ENCODE data around the gene GNAT2. TPM values are rescaled to one million over a fixed set of nuclear protein-coding genes. Genes with fewer than 3 reads are reported as not detected.

The GNAT2 gene
- total and polyA plus RNA-seq, 3 donors from 2014 or later = 2.8 to 4.1 (median 3.0) TPM

DNA sequence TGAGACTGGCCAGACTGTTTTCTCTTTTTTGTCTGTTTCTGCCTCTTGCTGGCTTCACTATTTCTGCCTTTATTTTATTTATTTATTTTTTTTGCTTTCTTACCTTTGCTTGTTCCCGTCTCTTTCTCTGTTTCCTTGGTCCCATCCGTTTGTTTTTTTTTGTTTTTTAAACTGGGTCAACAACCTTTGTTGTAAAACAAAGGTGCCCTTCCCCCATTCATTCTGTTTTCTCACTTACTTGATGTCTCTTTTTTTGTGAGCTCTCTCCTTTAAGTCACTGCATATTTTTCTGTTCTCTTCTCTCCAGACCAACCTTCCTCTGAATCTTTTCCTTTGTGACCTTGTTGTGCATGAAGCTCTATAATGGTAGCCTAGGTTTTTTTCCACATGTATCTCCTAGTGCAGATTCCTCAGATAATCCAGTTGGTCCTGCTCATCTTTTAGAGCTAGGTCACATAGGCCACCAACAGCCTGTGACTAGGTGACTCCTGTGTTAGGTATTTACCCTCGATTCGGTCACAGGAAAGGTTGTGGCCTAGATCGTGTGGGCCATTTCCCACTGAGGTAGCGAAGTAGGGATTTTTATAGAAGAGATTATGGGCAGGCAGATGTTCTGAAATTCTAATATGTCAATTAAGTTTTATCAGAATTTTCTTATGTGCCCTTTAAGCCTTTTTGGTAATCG is 55.1 kb downstream of the GNAT2 start:
- intact Hi-C loops (cut with DNase I; ENCODE audit: low total_unique reads) = no loop called here
- Histone ChIP-seq H3K27me3 (no peaks in the 10 kb centered on the region), H3K27ac (no peak overlapping the region), H3K36me3 (ENCODE audit: low read depth, missing control alignments) (no peaks in the 10 kb centered on the region), H3K9me3 (no peaks in the 10 kb centered on the region), H3K4me3 (no peak overlapping the region), H3K4me1 (peaks cover 4% of the 10 kb centered on the region)
- DNase-seq = no peak
- TF ChIP-seq, protein P1, sequence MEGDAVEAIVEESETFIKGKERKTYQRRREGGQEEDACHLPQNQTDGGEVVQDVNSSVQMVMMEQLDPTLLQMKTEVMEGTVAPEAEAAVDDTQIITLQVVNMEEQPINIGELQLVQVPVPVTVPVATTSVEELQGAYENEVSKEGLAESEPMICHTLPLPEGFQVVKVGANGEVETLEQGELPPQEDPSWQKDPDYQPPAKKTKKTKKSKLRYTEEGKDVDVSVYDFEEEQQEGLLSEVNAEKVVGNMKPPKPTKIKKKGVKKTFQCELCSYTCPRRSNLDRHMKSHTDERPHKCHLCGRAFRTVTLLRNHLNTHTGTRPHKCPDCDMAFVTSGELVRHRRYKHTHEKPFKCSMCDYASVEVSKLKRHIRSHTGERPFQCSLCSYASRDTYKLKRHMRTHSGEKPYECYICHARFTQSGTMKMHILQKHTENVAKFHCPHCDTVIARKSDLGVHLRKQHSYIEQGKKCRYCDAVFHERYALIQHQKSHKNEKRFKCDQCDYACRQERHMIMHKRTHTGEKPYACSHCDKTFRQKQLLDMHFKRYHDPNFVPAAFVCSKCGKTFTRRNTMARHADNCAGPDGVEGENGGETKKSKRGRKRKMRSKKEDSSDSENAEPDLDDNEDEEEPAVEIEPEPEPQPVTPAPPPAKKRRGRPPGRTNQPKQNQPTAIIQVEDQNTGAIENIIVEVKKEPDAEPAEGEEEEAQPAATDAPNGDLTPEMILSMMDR (IDR thresholded peaks at IDR 0.05) = no peak
- no peak for TF ChIP-seq POLR2A (IDR thresholded peaks at IDR 0.05)
- 84 to 86% methylated on average over 7 of the region's 7 CpGs for WGBS, 2 donors

DNA sequence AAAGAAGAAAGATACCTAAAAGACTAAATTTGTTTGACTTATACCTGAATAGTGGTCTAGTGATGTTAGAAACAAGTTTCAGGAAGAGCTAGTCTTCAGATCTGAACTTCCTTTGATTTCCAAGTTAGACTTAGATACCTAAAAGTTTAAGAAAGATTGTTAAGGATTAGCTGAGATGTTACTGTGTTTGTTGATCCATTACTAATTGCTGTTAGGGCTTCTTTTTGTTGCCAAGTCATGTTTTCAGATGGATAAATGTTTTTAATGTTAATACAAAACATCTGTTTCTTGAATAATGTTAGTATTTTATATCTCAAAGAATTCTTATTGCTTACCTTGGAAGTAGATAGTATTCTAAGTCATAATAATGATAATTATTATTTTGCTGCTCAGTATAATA is 59.4 kb downstream of the GNAT2 start:
- no peak for DNase-seq
- Histone ChIP-seq H3K36me3 (ENCODE audit: low read depth, missing control alignments) (no peaks in the 10 kb centered on the region), H3K4me1 (peaks cover 4% of the 10 kb centered on the region), H3K9me3 (no peaks in the 10 kb centered on the region), H3K4me3 (no peak overlapping the region), H3K27me3 (no peaks in the 10 kb centered on the region), H3K27ac (no peak overlapping the region)
- TF ChIP-seq, protein P1 (IDR thresholded peaks at IDR 0.05) = no peak
- TF ChIP-seq POLR2A (IDR thresholded peaks at IDR 0.05) = no peak
- intact Hi-C loops (cut with DNase I; ENCODE audit: low total_unique reads) = no loop called here

- no peak for DNase-seq
- H3K27ac ChIP-seq = no peak overlapping the region
- H3K4me3 ChIP-seq = no peak overlapping the region
- 91% methylated on average over 5 of the region's 5 CpGs for WGBS, 2 donors
- H3K27me3 ChIP-seq = no peaks in the 10 kb centered on the region
- H3K4me1 ChIP-seq = peaks cover 4% of the 10 kb centered on the region
- intact Hi-C loops (cut with DNase I; ENCODE audit: low total_unique reads) = no loop called here
- H3K36me3 ChIP-seq (ENCODE audit: low read depth, missing control alignments) = no peaks in the 10 kb centered on the region
- TF ChIP-seq POLR2A (IDR thresholded peaks at IDR 0.05) = no peak
- TF ChIP-seq, protein P1 (IDR thresholded peaks at IDR 0.05) = no peak
- no peaks in the 10 kb centered on the region for H3K9me3 ChIP-seq
Observed at GRCh38 chr1:109557520-109557919, 61.9 kb downstream of the GNAT2 start.

- TF ChIP-seq POLR2A (IDR thresholded peaks at IDR 0.05) = no peak
- TF ChIP-seq, protein P1 (IDR thresholded peaks at IDR 0.05) = no peak
- Histone ChIP-seq H3K36me3 (ENCODE audit: low read depth, missing control alignments) (no peaks in the 10 kb centered on the region), H3K27ac (no peak overlapping the region), H3K27me3 (no peaks in the 10 kb centered on the region), H3K9me3 (no peaks in the 10 kb centered on the region), H3K4me1 (peaks cover 4% of the 10 kb centered on the region), H3K4me3 (no peak overlapping the region)
- no peak for DNase-seq
- intact Hi-C loops (cut with DNase I; ENCODE audit: low total_unique reads) = no loop called here
- WGBS, 2 donors = 90 to 92% methylated on average over 2 of the region's 2 CpGs
Observed at GRCh38 chr1:109556563-109556962, 62.9 kb downstream of the GNAT2 start.

MicroRNA genes within 50 kb of the gene (microRNA counts, 767-probe panel; counts per million panel counts)
- microRNA hsa-miR-197-3p = 2,360 to 6,406 counts per million in 2 donors

Small RNA genes within 50 kb of the gene (small RNA-seq; reads per million reads assigned to genes)
- 0 reads per million in 2 donors for gene RNU6V

Other genes starting within 250 kb of the GNAT2 start
- gene SORT1, start 221.7 kb downstream of the GNAT2 start, total RNA-seq = 100 to 1,000 TPM; 174 to 212 TPM
- gene SORT1, start 221.7 kb downstream of the GNAT2 start, polyA plus RNA-seq (ENCODE audit: insufficient read depth, low read depth, low replicate concordance) = 110 TPM
- gene PSMA5, start 193.2 kb downstream of the GNAT2 start, total RNA-seq = 10 to 100 TPM; 30.9 to 56.9 TPM
- gene PSMA5, start 193.2 kb downstream of the GNAT2 start, polyA plus RNA-seq (ENCODE audit: insufficient read depth, low read depth, low replicate concordance) = 72.0 TPM
- 10 to 100 TPM; 46.1 to 67.5 TPM for gene SYPL2, start 153.1 kb downstream of the GNAT2 start, total RNA-seq
- 29.7 TPM for gene SYPL2, start 153.1 kb downstream of the GNAT2 start, polyA plus RNA-seq (ENCODE audit: insufficient read depth, low read depth, low replicate concordance)
- 10 to 100 TPM; 40.9 to 55.2 TPM for gene ATXN7L2, start 135.7 kb downstream of the GNAT2 start, total RNA-seq
- 28.7 TPM for gene ATXN7L2, start 135.7 kb downstream of the GNAT2 start, polyA plus RNA-seq (ENCODE audit: insufficient read depth, low read depth, low replicate concordance)
- 10 to 100 TPM in 1 of 2 donors, 1 to 10 TPM in 1; 8.0 to 11.5 TPM for gene CYB561D1, start 125.5 kb downstream of the GNAT2 start, total RNA-seq
- gene CYB561D1, start 125.5 kb downstream of the GNAT2 start, polyA plus RNA-seq (ENCODE audit: insufficient read depth, low read depth, low replicate concordance) = 8.0 TPM
- gene AMIGO1, start 109.9 kb downstream of the GNAT2 start, total RNA-seq = 1 to 10 TPM; 5.1 to 6.0 TPM
- 6.7 TPM for gene AMIGO1, start 109.9 kb downstream of the GNAT2 start, polyA plus RNA-seq (ENCODE audit: insufficient read depth, low read depth, low replicate concordance)
- gene GPR61, start 79.7 kb downstream of the GNAT2 start, total RNA-seq = 1 to 10 TPM; 2.5 to 4.1 TPM
- gene GPR61, start 79.7 kb downstream of the GNAT2 start, polyA plus RNA-seq (ENCODE audit: insufficient read depth, low read depth, low replicate concordance) = 0.91 TPM
- 1 to 10 TPM; 5.8 to 5.9 TPM for gene GNAI3, start 71.0 kb downstream of the GNAT2 start, total RNA-seq
- gene GNAI3, start 71.0 kb downstream of the GNAT2 start, polyA plus RNA-seq (ENCODE audit: insufficient read depth, low read depth, low replicate concordance) = 5.7 TPM
- gene AMPD2, start 221 bp upstream of the GNAT2 start, total RNA-seq = 10 to 100 TPM; 54.4 to 54.5 TPM
- gene AMPD2, start 221 bp upstream of the GNAT2 start, polyA plus RNA-seq (ENCODE audit: insufficient read depth, low read depth, low replicate concordance) = 35.0 TPM
- 10 to 100 TPM; 58.6 to 61.8 TPM for gene GSTM4, start 36.5 kb upstream of the GNAT2 start, total RNA-seq
- 42.0 TPM for gene GSTM4, start 36.5 kb upstream of the GNAT2 start, polyA plus RNA-seq (ENCODE audit: insufficient read depth, low read depth, low replicate concordance)
- 100 to 1,000 TPM in 1 of 2 donors, 10 to 100 TPM in 1; 83.2 to 131 TPM for gene GSTM2, start 48.4 kb upstream of the GNAT2 start, total RNA-seq
- 68.0 TPM for gene GSTM2, start 48.4 kb upstream of the GNAT2 start, polyA plus RNA-seq (ENCODE audit: insufficient read depth, low read depth, low replicate concordance)
- gene GSTM1, start 68.2 kb upstream of the GNAT2 start, total RNA-seq = not detected
- not detected for gene GSTM1, start 68.2 kb upstream of the GNAT2 start, polyA plus RNA-seq (ENCODE audit: insufficient read depth, low read depth, low replicate concordance)
- gene GSTM5, start 92.6 kb upstream of the GNAT2 start, total RNA-seq = 1 to 10 TPM; 5.5 to 6.5 TPM
- 10.6 TPM for gene GSTM5, start 92.6 kb upstream of the GNAT2 start, polyA plus RNA-seq (ENCODE audit: insufficient read depth, low read depth, low replicate concordance)
- gene GSTM3, start 121.4 kb upstream of the GNAT2 start, total RNA-seq = 100 to 1,000 TPM; 748 to 769 TPM
- gene GSTM3, start 121.4 kb upstream of the GNAT2 start, polyA plus RNA-seq (ENCODE audit: insufficient read depth, low read depth, low replicate concordance) = 1,464 TPM
- 1 to 10 TPM; 3.3 to 7.2 TPM for gene EPS8L3, start 144.3 kb upstream of the GNAT2 start, total RNA-seq
- 7.7 TPM for gene EPS8L3, start 144.3 kb upstream of the GNAT2 start, polyA plus RNA-seq (ENCODE audit: insufficient read depth, low read depth, low replicate concordance)